GM18526 (cell line): ENCODE results near the gene COBLL1.

ENCODE experiments used
- POLR2A ChIP-seq: IDR thresholded peaks from 3 replicates; pipeline ENCODE4 v1.6.1; 2011; ENCODE audit not compliant: insufficient read length; ENCODE audit errors: extremely low read depth

The COBLL1 gene

DNA sequence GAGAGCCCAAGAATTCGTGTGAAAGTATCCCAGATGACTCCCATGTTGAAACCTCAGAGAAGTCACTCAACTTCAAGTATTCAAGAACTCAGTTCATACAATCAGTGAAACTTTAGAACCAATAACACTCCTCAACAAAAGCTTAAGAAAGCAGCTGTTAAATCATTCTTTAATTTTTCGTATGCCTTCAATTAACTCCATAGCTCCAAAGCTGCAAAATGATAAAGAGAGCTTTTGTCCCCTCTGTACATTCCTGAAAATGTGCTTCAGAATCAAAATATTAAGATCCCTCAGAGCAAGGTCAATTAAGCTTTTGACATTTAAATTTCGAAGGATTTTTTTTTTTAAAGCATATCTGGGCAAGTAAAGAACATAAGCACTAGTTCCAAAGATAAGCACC lies 4.7 kb downstream of the COBLL1 start:
- no peak for TF ChIP-seq POLR2A

DNA sequence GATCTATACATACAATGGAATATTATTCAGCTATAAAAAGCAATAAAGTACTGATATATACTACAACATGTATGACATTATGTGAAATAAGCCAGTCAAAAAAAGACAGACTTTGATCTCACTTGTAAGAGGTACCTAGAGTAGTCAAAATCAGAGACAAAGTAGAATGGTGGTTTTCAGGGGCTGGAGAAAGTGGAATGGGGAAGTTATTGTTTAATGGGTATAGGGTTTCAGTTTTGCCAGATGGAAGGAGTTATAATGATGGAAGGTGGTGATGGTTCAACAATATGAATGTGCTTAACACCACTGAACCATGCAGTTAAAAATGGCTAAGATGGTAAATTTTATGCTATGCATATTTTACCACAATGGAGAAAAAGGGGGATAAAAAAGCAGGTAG lies 6.3 kb downstream of the COBLL1 start:
- no peak for TF ChIP-seq POLR2A

DNA sequence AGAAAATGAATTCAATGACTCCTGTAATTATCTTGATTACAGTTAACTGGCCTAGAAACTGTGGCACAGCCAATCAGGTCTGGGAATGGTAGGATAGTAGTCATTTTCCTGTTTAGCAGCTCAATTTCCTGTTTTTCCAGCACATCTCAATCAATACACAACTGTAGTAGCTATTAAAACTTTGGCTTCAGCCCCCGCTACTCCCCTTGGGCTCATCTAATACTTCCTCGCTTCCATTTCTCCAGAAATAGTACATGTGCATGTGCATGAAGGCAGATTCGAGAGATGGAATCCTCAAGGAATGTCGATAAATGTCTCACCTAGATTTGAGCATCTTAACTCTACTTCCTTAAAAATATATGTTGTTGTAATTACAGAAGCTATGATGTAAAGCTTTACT lies 9.7 kb downstream of the COBLL1 start:
- no peak for TF ChIP-seq POLR2A

DNA sequence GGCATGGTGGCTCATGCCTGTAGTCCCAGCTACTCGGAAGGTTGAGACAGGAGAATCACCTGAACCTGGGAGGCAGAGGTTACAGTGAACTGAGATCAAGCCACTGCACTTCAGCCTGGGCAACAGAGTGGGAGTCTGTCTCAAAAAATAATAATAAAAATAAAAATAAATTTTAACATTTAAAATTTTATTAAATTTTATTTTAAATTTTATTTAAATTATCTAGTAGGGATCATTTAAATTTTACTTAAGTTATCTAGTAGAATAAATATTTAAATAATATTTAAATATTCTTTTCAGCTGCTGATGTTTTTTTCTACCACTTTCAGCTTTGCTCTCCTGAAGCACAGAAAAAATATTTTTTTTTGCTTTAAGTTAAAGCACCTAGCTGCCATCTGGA lies 10.4 kb downstream of the COBLL1 start:
- TF ChIP-seq POLR2A, result no peak

GRCh38 chr2:164826293-164827243 lies 15.1 kb downstream of the COBLL1 start:
- TF ChIP-seq POLR2A, result no peak

DNA sequence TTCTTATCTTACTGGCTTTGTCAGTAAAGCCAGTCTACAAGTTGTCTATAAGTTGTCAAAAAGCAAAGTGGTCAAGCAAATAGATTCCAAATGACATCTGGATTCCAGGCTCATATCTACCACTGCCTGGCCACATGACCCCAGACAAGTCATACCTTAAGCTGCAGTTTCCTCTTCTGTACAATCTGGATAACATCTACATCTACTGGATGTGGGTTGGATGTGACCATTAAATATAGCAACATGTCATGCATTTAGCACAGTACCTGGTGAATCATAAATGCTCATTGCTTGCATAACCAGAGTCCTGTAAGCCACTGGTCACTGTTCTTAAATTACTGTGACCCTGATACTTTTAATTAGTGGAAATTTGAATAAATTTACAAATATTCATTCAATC lies 16.8 kb downstream of the COBLL1 start:
- TF ChIP-seq POLR2A, result no peak

GRCh38 chr2:164823126-164823525 lies 18.5 kb downstream of the COBLL1 start:
- TF ChIP-seq POLR2A, result no peak

- TF ChIP-seq POLR2A, result no peak
These were observed 20.3 kb downstream of the COBLL1 start for GRCh38 chr2:164821338-164821737.

GRCh38 chr2:164818149-164819136 lies 23.2 kb downstream of the COBLL1 start:
- no peak for TF ChIP-seq POLR2A

DNA sequence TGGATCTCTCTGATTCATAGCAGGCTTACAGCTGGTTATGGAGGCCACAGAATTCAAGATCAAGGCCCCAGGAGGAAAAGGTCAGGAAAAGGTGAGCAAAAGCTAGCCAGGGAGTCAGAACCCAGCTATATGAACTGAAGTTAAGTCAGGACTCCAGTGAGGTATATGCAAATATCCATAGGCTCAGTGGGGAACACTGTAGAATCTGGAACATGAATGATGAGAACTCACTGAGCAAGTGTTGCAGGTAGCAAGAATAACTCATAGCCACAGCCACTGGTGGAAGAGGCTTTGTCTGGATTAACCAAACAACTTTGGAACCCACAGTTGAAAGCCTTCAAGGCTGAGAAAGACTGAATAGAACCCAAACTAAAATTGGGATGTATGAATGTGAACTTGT lies 24.7 kb downstream of the COBLL1 start:
- no peak for TF ChIP-seq POLR2A

- no peak for TF ChIP-seq POLR2A
These were observed 25.6 kb downstream of the COBLL1 start for GRCh38 chr2:164816046-164816445.

DNA sequence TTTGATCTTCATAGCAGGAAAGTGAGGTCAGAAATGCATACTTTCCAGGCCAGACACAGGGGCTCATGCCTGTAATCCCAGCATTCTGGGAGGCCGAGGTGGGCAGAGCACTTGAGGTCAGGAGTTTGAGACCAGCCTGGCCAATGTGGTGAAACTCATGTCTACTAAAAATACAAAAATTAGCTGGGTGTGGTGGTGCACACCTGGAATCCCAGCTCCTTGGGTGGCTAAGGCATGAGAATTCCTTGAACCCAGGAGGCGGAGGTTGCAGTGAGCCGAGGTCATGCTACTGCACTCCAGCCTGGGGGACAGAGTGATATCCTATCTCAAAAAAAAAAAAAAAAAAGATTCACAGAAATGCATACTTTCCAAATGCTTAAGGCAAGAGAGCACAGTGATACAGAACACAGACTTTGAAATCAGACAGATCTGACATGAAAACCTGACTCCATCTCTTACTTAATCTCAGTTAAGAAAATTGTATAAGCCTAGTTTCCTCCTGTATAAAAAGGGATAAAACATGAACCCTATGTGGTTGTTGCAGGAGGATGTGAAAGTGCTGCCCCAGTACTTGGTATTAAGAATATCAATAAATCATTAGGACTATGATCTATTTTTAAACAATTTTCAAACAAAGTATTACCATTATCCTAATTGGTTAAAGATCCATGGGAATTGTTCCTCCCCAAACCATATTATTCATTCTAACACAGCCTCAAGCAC lies 26.4 kb downstream of the COBLL1 start:
- TF ChIP-seq POLR2A, result no peak

GRCh38 chr2:164813535-164813934 lies 28.1 kb downstream of the COBLL1 start:
- no peak for TF ChIP-seq POLR2A

- TF ChIP-seq POLR2A, result no peak
These were observed 29.2 kb downstream of the COBLL1 start for GRCh38 chr2:164812378-164812777.

DNA sequence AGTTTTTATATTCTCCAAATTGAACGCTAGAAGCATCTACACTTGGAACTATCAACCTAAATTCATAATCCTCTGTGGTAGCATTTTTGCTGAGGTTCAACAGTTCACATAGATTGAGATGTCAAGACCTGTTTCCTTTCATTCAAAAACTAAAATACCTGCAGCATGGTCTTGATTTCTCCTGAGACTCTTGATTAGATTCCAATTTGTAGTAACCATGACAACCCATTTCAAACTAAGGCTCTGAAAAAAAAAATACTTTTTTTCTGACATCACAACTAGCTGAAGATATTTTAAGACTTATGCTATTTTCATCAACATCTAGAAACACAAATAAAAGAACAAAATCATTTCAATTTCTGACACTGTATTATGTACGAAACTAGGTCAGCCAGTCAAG lies 29.8 kb downstream of the COBLL1 start:
- TF ChIP-seq POLR2A, result no peak

DNA sequence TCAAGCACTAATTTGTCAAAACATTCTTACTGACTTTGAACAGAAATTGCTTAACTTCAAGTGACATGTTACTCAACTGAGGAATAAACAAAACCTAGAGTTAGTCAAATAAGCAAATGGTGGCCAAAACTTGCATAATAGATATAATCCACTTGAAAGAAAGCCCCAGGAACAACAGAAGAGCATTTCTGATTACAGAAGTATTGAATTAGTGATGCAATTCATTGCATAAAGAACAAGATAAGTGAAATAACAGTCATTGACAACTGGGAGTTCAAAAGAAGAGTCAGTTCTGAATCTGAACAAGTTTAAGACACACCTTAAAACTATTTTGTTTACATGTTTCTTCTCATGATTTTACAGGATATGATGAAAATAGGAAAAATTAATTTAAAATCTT lies 30.8 kb downstream of the COBLL1 start:
- no peak for TF ChIP-seq POLR2A

GRCh38 chr2:164808776-164809175 lies 32.8 kb downstream of the COBLL1 start:
- no peak for TF ChIP-seq POLR2A
